CD4-positive, alpha-beta T cell treated with Interleukin-6 for 4 hours (primary cell): Measurements from ENCODE around the gene ATP2A3.

Experiments
- DNase-seq: peaks from one replicate; pipeline ENCODE4 v3.0.0-alpha.2; 2020; ENCODE audit warnings: mixed read lengths

The ATP2A3 gene

GRCh38 chr17:3972281-3972731 lies 8.1 kb upstream of the ATP2A3 start:
- DNase-seq: peak; percentile 40

- no peak for DNase-seq
Observed at GRCh38 chr17:3970668-3971067, 6.4 kb upstream of the ATP2A3 start.

- DNase-seq: no peak
Observed at GRCh38 chr17:3969963-3970362, 5.7 kb upstream of the ATP2A3 start.

- no peak for DNase-seq
Observed at GRCh38 chr17:3968886-3969524, 4.8 kb upstream of the ATP2A3 start.

- no peak for DNase-seq
Observed at GRCh38 chr17:3968015-3968414, 3.8 kb upstream of the ATP2A3 start.

- DNase-seq: no peak
Observed at GRCh38 chr17:3966720-3967363, 2.6 kb upstream of the ATP2A3 start.

- peak; percentile 78 for DNase-seq
Observed at GRCh38 chr17:3965118-3965800, 1.0 kb upstream of the ATP2A3 start.

- DNase-seq: peak; percentile 89
Observed at GRCh38 chr17:3963237-3964201, 718 bp downstream of the ATP2A3 start.

- DNase-seq: no peak
Observed at GRCh38 chr17:3962965-3963236, 1.3 kb downstream of the ATP2A3 start.

GRCh38 chr17:3962217-3962964 lies 1.8 kb downstream of the ATP2A3 start:
- DNase-seq: no peak

- peak; percentile 57 for DNase-seq
Observed at GRCh38 chr17:3961564-3962047, 2.6 kb downstream of the ATP2A3 start.

GRCh38 chr17:3960764-3961163 lies 3.5 kb downstream of the ATP2A3 start:
- no peak for DNase-seq

- no peak for DNase-seq
Observed at GRCh38 chr17:3959921-3960601, 4.2 kb downstream of the ATP2A3 start.

GRCh38 chr17:3959295-3959899 lies 4.8 kb downstream of the ATP2A3 start:
- peak; percentile 26 for DNase-seq

GRCh38 chr17:3957735-3958599 lies 6.3 kb downstream of the ATP2A3 start:
- no peak for DNase-seq

GRCh38 chr17:3956983-3957382 lies 7.3 kb downstream of the ATP2A3 start:
- no peak for DNase-seq

GRCh38 chr17:3956327-3956957 lies 7.8 kb downstream of the ATP2A3 start:
- DNase-seq: no peak

GRCh38 chr17:3955673-3955988 lies 8.6 kb downstream of the ATP2A3 start:
- no peak for DNase-seq

GRCh38 chr17:3954976-3955672 lies 9.1 kb downstream of the ATP2A3 start:
- no peak for DNase-seq
